CD4-positive, alpha-beta T cell treated with Interleukin-12 subunit alpha and Interleukin-12 subunit beta, for 1 hour (primary cell): ENCODE data around the gene POLR3GL.
"Not testable (repeated sequence)": the region's sequence is repeated elsewhere in the genome, so short reads cannot be mapped to it uniquely, and the experiment has no call there.

Experiments
- DNase-seq: peaks from one replicate; pipeline ENCODE4 v3.0.0-alpha.2; 2020

POLR3GL gene

GRCh38 chr1:145964328-145965118, at the start of gene POLR3GL, which contains the start of gene ANKRD34A:
TSS of gene POLR3GL (plus strand) at chr1:145964690. CDS start at chr1:145974866, 10,176 bp downstream.
TSS of gene ANKRD34A (minus strand) at chr1:145964575. CDS start at chr1:145961759, 2,816 bp downstream.
- DNase-seq: peak; percentile 93

GRCh38 chr1:145916745-145917144, 47.7 kb upstream of the POLR3GL start:
- no peak for DNase-seq

- no peak for DNase-seq
These were observed 46.9 kb upstream of the POLR3GL start for GRCh38 chr1:145917595-145917994.

- DNase-seq: peak; percentile 94
These were observed 46.1 kb upstream of the POLR3GL start, which contains the start of gene PEX11B for GRCh38 chr1:145918144-145918991. TSS of gene PEX11B (minus strand) at chr1:145918717. CDS start at chr1:145918688, 29 bp downstream.

GRCh38 chr1:145918992-145919939, 45.2 kb upstream of the POLR3GL start:
- DNase-seq: peak; percentile 20

GRCh38 chr1:145920297-145920696, 44.2 kb upstream of the POLR3GL start:
- not testable (repeated sequence) for DNase-seq

- no peak for DNase-seq
These were observed 42.2 kb upstream of the POLR3GL start for GRCh38 chr1:145922266-145922665.

GRCh38 chr1:145926686-145927062, 37.8 kb upstream of the POLR3GL start:
- no peak for DNase-seq

GRCh38 chr1:145927063-145927886, 37.2 kb upstream of the POLR3GL start, which contains the start of gene RBM8A:
TSS of gene RBM8A (minus strand) at chr1:145927484. CDS start at chr1:145927426, 58 bp downstream.
- peak; percentile 98 for DNase-seq

- peak; percentile 15 for DNase-seq
These were observed 36.4 kb upstream of the POLR3GL start for GRCh38 chr1:145927916-145928643.

GRCh38 chr1:145932522-145933009, 31.9 kb upstream of the POLR3GL start:
- DNase-seq: peak; percentile 57

GRCh38 chr1:145935708-145936107, 28.8 kb upstream of the POLR3GL start:
- no peak for DNase-seq

- DNase-seq: no peak
These were observed 28.2 kb upstream of the POLR3GL start for GRCh38 chr1:145936247-145936646.

GRCh38 chr1:145937436-145937835, 27.1 kb upstream of the POLR3GL start:
- no peak for DNase-seq

GRCh38 chr1:145942405-145942804, 22.1 kb upstream of the POLR3GL start:
- DNase-seq: no peak

- no peak for DNase-seq
These were observed 21.6 kb upstream of the POLR3GL start for GRCh38 chr1:145942871-145943270.

GRCh38 chr1:145944532-145944931, 20.0 kb upstream of the POLR3GL start:
- DNase-seq: no peak

GRCh38 chr1:145946477-145946986, 18.0 kb upstream of the POLR3GL start:
- no peak for DNase-seq

- DNase-seq: no peak
These were observed 16.9 kb upstream of the POLR3GL start for GRCh38 chr1:145947551-145947950.

GRCh38 chr1:145949219-145949618, 15.3 kb upstream of the POLR3GL start:
- DNase-seq: no peak
